GM23248 (cell line): ENCODE measurements around the gene CD4. TPM values are rescaled to one million over a fixed set of nuclear protein-coding genes. Genes with fewer than 3 reads are reported as not detected.

Source experiments
- DNase-seq: peaks from one replicate; pipeline ENCODE4 v3.0.0-alpha.2; 2015
- H2AFZ ChIP-seq: fragments of 200-600 bp; sonication (generic); 2 replicates; pipeline ENCODE4 v1.6.1; 2016; ENCODE audit warnings: antibody characterized with exemption
- H3F3A ChIP-seq: fragments of 200-600 bp; sonication (generic); 2 replicates; pipeline ENCODE4 v1.6.1; 2016; ENCODE audit warnings: mild to moderate bottlenecking, antibody characterized with exemption, mixed run types; ENCODE audit not compliant: insufficient read depth
- H3K27ac ChIP-seq: fragments of 200-600 bp; sonication (generic); 2 replicates; pipeline ENCODE4 v1.5.1; 2016; ENCODE audit warnings: mild to moderate bottlenecking
- H3K27me3 ChIP-seq: fragments of 200-600 bp; sonication (generic); replicated peaks from 2 replicates; pipeline ENCODE4 v1.6.1; 2016; ENCODE audit warnings: mild to moderate bottlenecking; ENCODE audit not compliant: insufficient read depth
- H3K36me3 ChIP-seq: fragments of 200-600 bp; sonication (generic); 2 replicates; pipeline ENCODE4 v1.6.1; 2016; ENCODE audit warnings: low read depth, mild to moderate bottlenecking
- H3K4me1 ChIP-seq: fragments of 200-600 bp; sonication (generic); 2 replicates; pipeline ENCODE4 v1.6.1; 2016; ENCODE audit warnings: mild to moderate bottlenecking; ENCODE audit not compliant: insufficient read depth
- H3K4me2 ChIP-seq: fragments of 200-600 bp; sonication (generic); one replicate; pipeline ENCODE4 v1.6.1; 2016; ENCODE audit warnings: mild to moderate bottlenecking; ENCODE audit not compliant: unreplicated experiment
- H3K4me3 ChIP-seq: fragments of 200-600 bp; sonication (generic); 2 replicates; pipeline ENCODE4 v1.5.1; 2016; ENCODE audit warnings: mild to moderate bottlenecking
- H3K79me2 ChIP-seq: fragments of 200-600 bp; sonication (generic); 2 replicates; pipeline ENCODE4 v1.6.1; 2016; ENCODE audit warnings: mild to moderate bottlenecking; ENCODE audit not compliant: insufficient read depth
- H3K9ac ChIP-seq: fragments of 200-600 bp; sonication (generic); 2 replicates; pipeline ENCODE4 v1.6.1; 2016; ENCODE audit warnings: mild to moderate bottlenecking
- H3K9me2 ChIP-seq: fragments of 200-600 bp; sonication (generic); 2 replicates; pipeline ENCODE4 v1.6.1; 2016; ENCODE audit warnings: mixed run types, mild to moderate bottlenecking, moderate library complexity; ENCODE audit not compliant: insufficient read depth
- H3K9me3 ChIP-seq: fragments of 200-600 bp; sonication (generic); one replicate; pipeline ENCODE4 v1.6.1; 2017; ENCODE audit warnings: low read depth
- H4K20me1 ChIP-seq: fragments of 200-600 bp; sonication (generic); 2 replicates; pipeline ENCODE4 v1.6.0; 2016; ENCODE audit not compliant: insufficient read depth
- EZH2 ChIP-seq: fragments of 200-600 bp; sonication (generic); IDR thresholded peaks from 2 replicates; pipeline ENCODE4 v1.6.1; 2018; ENCODE audit warnings: antibody characterized with exemption, mild to moderate bottlenecking; ENCODE audit not compliant: insufficient read depth, poor library complexity, severe bottlenecking
- EZH2phosphoT487 ChIP-seq: fragments of 200-600 bp; sonication (generic); IDR thresholded peaks from 2 replicates; pipeline ENCODE4 v1.6.1; 2018; ENCODE audit warnings: antibody characterized with exemption, moderate library complexity, mild to moderate bottlenecking, low read depth; ENCODE audit not compliant: insufficient read depth
- WGBS, 2 experiments: methylation state at CpG; one replicate each; pipeline ENCODE4 v1.1.6; 2015 to 2017; ENCODE audit warnings: low lambda C conversion rate in 2 of 2, low coverage in 1 of 2; ENCODE audit errors: missing lambda C conversion rate in 2 of 2; 5-methylcytosine and 5-hydroxymethylcytosine counted together
- in situ Hi-C: fragments of 300-500 bp; cut with MboI; formaldehyde crosslinking; loops from 2 replicates; pipeline ENCODE4 v1.15.0; 2020
- polyA plus RNA-seq: library from polyadenylated mRNA; unstranded; fragments of >200 nt; fragmentation: Nextera tagmentation; extraction: Ambion mirVana; gene quantifications from 2 replicates; pipeline ENCODE4 v1.2.1, GENCODE V29; 2016
- total RNA-seq: library from RNA; depleted of rRNA; stranded (reverse); fragments of >200 nt; shearing (Covaris generic); gene quantifications from 2 replicates; pipeline ENCODE4 v1.2.3, GENCODE V29; 2014

Gene CD4
- total and polyA plus RNA-seq, 2 experiments from 2014 or later: not detected

- Histone ChIP-seq H3K4me2 (no peak overlapping the region), H3K9me3 (no peaks in the 10 kb centered on the region), H3K27ac (no peak overlapping the region), H3K36me3 (no peaks in the 10 kb centered on the region), H3K27me3 (no peaks in the 10 kb centered on the region), H3K79me2 (no peaks in the 10 kb centered on the region), H2AFZ (no peak overlapping the region), H3F3A (no peaks in the 10 kb centered on the region), H4K20me1 (no peaks in the 10 kb centered on the region), H3K9ac (no peak overlapping the region), H3K4me1 (no peaks in the 10 kb centered on the region), H3K4me3 (no peak overlapping the region), H3K9me2 (no peaks in the 10 kb centered on the region)
- 19 to 24% methylated on average over 1 of the region's 1 CpG for WGBS, 2 experiments
- in situ Hi-C loops: no loop called here
- TF ChIP-seq EZH2phosphoT487: no peak
- no peak for TF ChIP-seq EZH2
- no peak for DNase-seq
Measured at GRCh38 chr12:6807170-6807569, 17.8 kb downstream of the CD4 start.

- H3K4me1 ChIP-seq: no peaks in the 10 kb centered on the region
- TF ChIP-seq EZH2: no peak
- TF ChIP-seq EZH2phosphoT487: no peak
- H3K27ac ChIP-seq: no peak overlapping the region
- H3F3A ChIP-seq: no peaks in the 10 kb centered on the region
- no peak overlapping the region for H2AFZ ChIP-seq
- H3K9me2 ChIP-seq: no peaks in the 10 kb centered on the region
- H3K4me3 ChIP-seq: no peak overlapping the region
- H3K36me3 ChIP-seq: no peaks in the 10 kb centered on the region
- no peak overlapping the region for H3K9ac ChIP-seq
- in situ Hi-C loops: no loop called here
- H3K79me2 ChIP-seq: no peaks in the 10 kb centered on the region
- H4K20me1 ChIP-seq: no peaks in the 10 kb centered on the region
- H3K9me3 ChIP-seq: no peaks in the 10 kb centered on the region
- 0 out of 2 replicates have a peak, but pooled peaks cover 9% of the 10 kb centered on the region for H3K27me3 ChIP-seq
- 53% methylated on average over 10 of the region's 10 CpGs for WGBS, 2 experiments
- DNase-seq: no peak
- H3K4me2 ChIP-seq: no peak overlapping the region
Measured at GRCh38 chr12:6809056-6809455, 19.7 kb downstream of the CD4 start.

GRCh38 chr12:6810758-6811157 is 21.4 kb downstream of the CD4 start:
- no peak for DNase-seq
- Histone ChIP-seq H3K4me2 (no peak overlapping the region), H3K4me3 (no peak overlapping the region), H3K27me3 (peaks cover 15% of the 10 kb centered on the region; the same call in 1 of the 2 replicates), H3F3A (no peaks in the 10 kb centered on the region), H3K4me1 (no peaks in the 10 kb centered on the region), H3K9me3 (no peaks in the 10 kb centered on the region), H3K9me2 (no peaks in the 10 kb centered on the region), H3K79me2 (no peaks in the 10 kb centered on the region), H3K36me3 (no peaks in the 10 kb centered on the region), H4K20me1 (no peaks in the 10 kb centered on the region), H2AFZ (no peak overlapping the region), H3K9ac (no peak overlapping the region), H3K27ac (no peak overlapping the region)
- in situ Hi-C loops: no loop called here
- TF ChIP-seq EZH2phosphoT487 (no peak), EZH2 (no peak)
- WGBS, 2 experiments: 96 to 100% methylated on average over 1 of the region's 1 CpG

GRCh38 chr12:6813363-6813762 is 24.0 kb downstream of the CD4 start:
- H3K4me3 ChIP-seq: no peak overlapping the region
- no peaks in the 10 kb centered on the region for H4K20me1 ChIP-seq
- no peaks in the 10 kb centered on the region for H3K9me2 ChIP-seq
- H3K9me3 ChIP-seq: no peaks in the 10 kb centered on the region
- no peak overlapping the region for H2AFZ ChIP-seq
- DNase-seq: no peak
- WGBS, 2 experiments: 69 to 72% methylated on average over 4 of the region's 4 CpGs
- H3F3A ChIP-seq: no peaks in the 10 kb centered on the region
- TF ChIP-seq EZH2 (no peak), EZH2phosphoT487 (no peak)
- H3K4me1 ChIP-seq: no peaks in the 10 kb centered on the region
- no peak overlapping the region for H3K27ac ChIP-seq
- no peaks in the 10 kb centered on the region for H3K36me3 ChIP-seq
- H3K4me2 ChIP-seq: no peak overlapping the region
- no peak overlapping the region for H3K9ac ChIP-seq
- H3K79me2 ChIP-seq: no peaks in the 10 kb centered on the region
- peaks cover 15% of the 10 kb centered on the region; the same call in 1 of the 2 replicates for H3K27me3 ChIP-seq
- in situ Hi-C loops: no loop called here

GRCh38 chr12:6816598-6816997 is 27.3 kb downstream of the CD4 start:
- H3K9me2 ChIP-seq: no peaks in the 10 kb centered on the region
- no peak overlapping the region for H3K4me2 ChIP-seq
- peaks cover 15% of the 10 kb centered on the region; the same call in 1 of the 2 replicates for H3K27me3 ChIP-seq
- H2AFZ ChIP-seq: no peak overlapping the region
- 35 to 39% methylated on average over 3 of the region's 3 CpGs for WGBS, 2 experiments
- no peak overlapping the region for H3K4me3 ChIP-seq
- no peaks in the 10 kb centered on the region for H3K79me2 ChIP-seq
- TF ChIP-seq EZH2phosphoT487 (no peak), EZH2 (no peak)
- no peak overlapping the region for H3K9ac ChIP-seq
- H3K4me1 ChIP-seq: no peaks in the 10 kb centered on the region
- no peaks in the 10 kb centered on the region for H4K20me1 ChIP-seq
- no peak overlapping the region for H3K27ac ChIP-seq
- H3K36me3 ChIP-seq: no peaks in the 10 kb centered on the region
- H3F3A ChIP-seq: no peaks in the 10 kb centered on the region
- no peaks in the 10 kb centered on the region for H3K9me3 ChIP-seq
- DNase-seq: no peak
- in situ Hi-C loops: no loop called here
